SU-DHL-6 (cell line): ENCODE results near the gene FRMPD4.

Experiments
- CTCF ChIP-seq: fragments of 200-600 bp; sonication (generic); IDR thresholded peaks from one replicate; pipeline ENCODE4 v1.5.1; 2017; ENCODE audit warnings: antibody characterized with exemption, mild to moderate bottlenecking, low read length, moderate library complexity; ENCODE audit not compliant: insufficient read depth, poor library complexity, severe bottlenecking
- EZH2phosphoT487 ChIP-seq: fragments of 200-600 bp; sonication (generic), shearing (Covaris generic); conservative IDR thresholded peaks from 2 replicates; pipeline ENCODE4 v1.6.1; 2018; ENCODE audit warnings: mild to moderate bottlenecking, antibody characterized with exemption, low read length, moderate library complexity, mixed read lengths

- TF ChIP-seq CTCF (no peak), EZH2phosphoT487 (no peak)
These were observed 3.2 kb downstream of the FRMPD4 start for GRCh38 chrX:12141511-12141910.
